HG03520 (cell line): ENCODE results near the gene DOLK.

Source experiments
- ATAC-seq: cut with Tn5 transposase; IDR thresholded peaks from one replicate; pipeline ENCODE4 v1.9.1; 2021; ENCODE audit warnings: mild to moderate bottlenecking, moderate library complexity; ENCODE audit not compliant: unreplicated experiment

The DOLK gene

DNA sequence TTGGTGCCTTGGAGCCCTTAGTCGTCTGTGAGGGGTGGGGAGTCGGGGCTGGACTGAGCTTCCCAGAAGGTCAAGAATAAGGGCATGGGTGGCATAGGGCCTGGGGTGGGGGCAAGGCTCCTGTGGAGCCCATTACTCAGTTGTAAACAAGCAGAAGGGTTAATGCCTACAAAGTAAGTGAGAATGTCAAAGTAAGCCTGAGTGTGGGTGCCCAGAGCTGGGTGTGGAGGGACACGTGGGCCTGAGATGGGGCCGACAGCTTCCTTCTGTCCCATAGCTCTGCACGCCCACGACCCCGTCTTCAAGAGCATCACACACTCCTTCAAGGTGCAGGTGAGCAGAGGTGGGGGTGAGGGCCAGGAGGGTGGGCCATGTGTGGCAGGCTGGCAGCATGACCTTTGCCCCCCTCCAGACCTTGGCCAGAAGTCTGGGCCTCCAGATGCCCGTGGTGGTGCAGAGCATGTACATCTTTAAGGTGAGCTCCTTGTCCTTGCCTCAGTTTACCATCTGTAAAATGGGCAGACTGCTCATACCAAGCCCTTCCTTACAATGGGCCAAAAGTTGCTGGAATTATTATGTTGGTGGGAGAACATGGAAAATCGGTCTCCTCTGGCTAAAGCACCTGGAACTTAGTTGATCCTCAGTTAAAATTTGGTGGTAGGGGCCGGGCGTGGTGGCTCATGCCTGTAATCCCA, 11.1 kb downstream of the DOLK start:
- ATAC-seq = no peak

DNA sequence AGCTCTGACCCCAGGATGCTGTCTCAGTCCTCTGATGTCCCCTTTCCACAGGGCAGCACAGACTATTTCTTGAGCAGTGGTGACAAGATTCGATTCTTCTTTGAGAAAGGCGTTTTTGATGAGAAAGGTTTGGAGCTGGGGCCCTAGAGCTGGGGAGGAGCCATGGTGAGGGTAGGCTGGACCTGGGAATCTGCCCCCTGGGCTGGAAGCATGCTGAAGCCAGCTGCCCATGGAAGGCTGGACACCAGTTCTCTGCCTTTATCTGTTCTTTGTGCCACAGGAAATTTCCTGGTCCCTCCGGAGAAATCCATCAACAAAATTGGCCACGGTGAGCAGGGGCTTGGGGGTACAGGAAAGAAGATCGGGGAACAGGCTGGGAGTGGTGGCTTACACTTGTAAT, 13.7 kb downstream of the DOLK start:
- no peak for ATAC-seq

DNA sequence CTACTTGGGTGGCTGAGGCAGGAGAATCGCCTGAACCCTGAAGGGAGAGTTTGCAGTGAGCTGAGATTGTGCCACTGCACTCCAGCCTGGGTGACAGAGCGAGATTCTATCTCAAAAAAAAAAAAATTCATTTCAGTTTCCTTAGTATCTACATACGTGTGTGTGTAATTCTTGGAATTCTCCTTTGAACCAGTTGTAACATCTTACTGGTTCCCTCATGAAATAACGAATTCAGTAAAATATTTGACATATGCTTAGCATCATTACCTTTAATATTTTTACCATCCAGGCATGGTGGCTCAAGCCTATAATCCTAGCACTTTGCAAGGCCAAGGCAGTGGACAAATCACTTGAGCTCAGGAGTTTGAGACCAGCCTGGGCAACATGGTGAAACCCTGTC, 17.8 kb downstream of the DOLK start:
- ATAC-seq = no peak

DNA sequence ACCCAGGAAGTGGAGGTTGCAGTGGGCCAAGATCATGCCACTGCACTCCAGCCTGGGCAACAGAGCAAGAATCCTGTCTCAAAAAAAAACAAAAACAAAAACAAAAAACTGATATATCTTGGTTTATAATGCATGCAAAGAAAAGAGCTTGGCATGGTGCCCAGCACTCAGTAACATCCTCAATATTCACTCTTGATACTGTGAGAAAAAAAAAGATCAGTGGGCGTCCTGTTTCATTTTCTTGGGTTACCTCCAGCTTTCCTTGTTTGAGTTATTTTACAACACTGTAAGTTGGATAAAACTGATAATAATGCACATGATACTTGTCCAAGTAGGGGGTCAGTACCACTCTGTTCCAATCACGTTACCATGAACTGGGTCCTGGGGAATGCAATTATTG, 18.8 kb downstream of the DOLK start:
- no peak for ATAC-seq

DNA sequence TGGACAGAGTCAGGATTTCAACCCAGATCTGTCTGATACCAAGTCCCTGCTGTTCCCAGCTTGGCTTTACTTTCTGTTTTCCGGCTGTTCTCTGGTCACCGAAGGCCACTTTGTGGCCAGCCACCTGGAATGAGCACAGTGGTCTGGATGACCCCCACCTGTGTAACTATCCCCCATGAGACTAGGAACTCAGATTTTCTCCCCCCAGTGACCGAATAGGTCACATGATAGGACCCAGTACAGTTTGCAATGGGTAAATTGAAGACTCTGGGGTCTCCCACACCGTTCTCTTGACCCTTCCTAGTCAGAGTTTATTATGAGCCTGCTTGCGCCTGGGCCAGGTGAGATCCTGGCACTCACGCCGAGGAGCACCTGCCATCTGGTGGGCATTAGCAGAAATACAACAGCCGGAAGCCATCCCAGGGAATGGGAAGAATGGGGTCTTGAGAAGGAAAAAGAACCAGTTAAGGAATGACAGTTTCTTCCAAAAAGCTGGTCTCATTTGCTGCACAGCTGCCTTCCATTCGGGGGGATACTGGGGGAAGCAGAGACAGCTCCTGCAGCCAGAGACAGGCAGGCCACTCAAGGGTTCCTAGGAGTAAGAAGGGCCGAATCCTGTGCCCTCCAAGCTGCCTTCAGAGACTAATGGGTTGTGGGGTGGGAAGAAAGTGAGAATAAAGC, 19.5 kb downstream of the DOLK start:
- ATAC-seq = no peak

DNA sequence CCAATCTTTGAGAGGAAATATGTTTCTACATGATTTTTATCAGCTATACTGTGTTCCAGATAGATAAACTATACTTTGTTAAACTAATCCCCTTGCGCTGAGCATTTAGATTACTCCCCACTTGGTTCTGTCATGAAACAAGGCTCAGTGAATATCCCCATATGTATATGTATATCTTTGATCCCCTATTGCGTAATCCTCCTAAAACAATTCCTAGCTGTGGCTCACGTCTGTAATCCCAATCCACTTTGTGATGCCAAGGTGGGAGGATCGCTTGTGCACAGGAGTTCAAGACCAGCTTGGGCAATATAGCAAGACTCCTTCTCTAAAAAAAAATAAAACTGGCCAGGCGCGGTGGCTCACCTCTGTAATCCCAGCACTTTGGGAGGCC, 23.9 kb downstream of the DOLK start:
- ATAC-seq = no peak

DNA sequence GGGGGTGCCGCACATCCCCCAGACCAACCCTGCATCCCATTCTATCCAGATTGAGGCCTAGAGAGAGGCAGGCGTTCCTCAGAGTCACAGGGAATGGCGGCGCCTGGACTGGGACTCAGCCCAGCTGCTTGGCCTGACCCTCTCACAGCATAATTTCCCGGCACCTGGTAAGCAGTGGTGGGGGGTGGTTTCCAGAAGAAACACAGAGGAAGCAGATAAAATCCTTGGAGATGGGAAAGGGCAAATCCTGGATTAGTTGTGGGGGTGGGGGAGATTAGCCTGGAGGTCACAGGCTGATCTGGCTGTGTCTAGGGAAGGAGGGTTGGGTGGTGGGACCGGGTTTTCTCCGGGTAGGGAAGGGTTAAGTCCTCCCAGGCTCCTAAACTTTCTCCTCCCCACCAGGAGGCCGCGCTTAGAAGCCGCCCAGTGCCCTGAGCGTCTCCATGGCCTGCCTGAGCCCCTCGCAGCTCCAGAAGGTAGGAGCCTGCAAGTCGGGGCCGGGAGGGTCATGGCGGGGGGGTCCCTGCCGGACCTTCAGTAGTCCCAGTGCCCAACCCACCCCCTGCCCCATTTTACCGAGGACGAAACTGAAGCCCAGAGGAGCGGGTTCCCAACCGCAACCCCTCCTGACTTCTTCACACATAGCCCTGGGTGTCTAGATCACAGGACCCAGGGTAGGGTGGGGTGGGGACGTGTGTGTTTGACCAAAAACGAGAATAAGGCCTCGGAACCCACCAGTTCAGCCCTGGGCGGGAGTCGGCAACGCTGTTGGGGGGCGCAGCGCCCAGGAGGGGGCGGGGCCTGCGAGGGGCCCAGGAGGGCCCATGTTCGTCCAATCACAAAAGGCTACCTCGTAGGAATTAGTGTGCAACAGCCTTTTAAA, 25.3 kb downstream of the DOLK start:
- ATAC-seq = no peak

DNA sequence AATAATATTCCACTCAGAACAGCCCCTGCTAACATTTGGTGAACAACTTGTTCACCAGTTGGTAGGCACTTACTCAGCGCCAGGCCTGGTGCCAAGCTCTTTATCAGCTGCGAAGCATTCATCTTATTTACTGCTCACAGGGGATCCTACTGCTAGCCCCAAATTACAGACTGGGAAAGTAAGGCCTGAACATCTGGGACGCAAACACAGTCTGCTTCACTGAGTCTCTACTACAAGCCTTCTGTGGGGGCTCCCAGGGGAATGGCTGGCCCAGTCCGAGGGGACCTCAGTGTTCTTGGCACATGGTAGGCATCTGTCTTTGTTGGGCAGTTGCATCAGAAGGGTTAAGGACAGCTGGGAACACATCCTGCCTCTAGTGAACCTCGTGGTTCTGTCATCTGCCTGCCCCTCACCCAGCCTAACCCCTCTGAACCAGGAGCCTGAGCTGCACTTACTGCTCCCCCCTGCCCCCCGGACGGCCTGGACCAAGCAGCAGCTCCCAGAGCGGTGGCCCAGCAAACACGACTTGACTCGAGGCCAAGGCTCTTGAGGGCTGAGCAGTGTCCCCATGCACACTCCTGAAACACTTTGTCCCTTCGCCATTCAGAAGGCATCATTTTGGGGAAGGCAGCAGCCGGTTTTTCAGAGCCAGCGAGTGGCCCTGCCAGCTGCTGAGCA, 26.9 kb downstream of the DOLK start, which contains the start of gene PHYHD1:
TSS of gene PHYHD1 (plus strand) at position 602 of the 678 bp plus-strand sequence. CDS start 1,342 bp downstream, outside the sequence.
- ATAC-seq = no peak

DNA sequence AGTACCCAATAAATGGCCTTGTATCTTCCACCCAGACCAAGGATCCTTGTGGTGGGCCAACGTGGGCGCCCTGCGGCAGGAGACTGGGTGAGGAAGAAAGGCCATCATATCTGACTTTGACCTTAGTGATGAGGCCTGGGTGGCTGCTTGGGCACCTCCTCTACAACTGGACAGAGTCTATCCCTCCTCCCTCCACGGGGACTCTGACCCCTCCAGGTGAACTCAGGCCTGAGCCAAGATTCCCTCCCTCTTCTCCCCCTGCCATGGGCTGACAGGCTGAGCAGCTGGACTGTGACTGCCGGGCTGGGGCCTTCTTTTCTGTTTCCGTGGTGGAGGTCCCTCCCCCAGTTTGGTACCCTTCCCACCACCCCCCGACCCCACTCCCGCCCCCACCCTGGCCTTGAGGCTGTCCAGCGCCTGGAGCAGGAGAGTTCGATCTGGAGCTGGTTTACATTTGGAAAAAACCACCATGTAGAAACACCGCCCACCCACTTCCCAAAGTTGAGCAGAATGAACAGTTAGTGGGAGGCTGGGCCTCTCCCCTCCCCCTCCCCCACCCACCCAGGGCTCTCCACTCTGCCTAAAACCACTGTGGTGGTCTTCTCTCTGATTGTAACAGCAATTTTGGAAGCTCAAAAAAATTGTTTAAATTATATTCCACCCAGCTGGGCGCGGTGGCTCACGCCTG, 27.9 kb downstream of the DOLK start:
- ATAC-seq = no peak

DNA sequence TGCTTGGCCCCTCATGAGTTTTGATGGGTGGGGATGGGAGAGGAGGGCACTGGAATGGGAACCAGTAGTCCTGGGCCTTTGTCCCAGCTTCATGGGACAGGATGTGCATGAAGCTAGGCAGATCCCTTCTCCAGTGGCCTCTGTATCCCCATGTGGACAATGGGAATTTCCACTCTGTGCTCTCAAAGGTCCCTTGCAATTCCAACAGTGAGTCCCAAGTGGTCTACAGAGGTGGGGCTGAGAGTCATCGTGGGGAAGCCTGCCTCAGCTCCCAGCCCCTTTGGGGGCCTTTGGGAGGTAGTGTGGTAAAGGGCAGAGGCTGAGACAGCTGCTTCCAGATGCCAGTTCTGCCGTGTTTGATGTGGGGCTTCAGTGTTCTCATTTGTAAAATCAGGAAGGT, 28.5 kb downstream of the DOLK start:
- ATAC-seq = no peak

DNA sequence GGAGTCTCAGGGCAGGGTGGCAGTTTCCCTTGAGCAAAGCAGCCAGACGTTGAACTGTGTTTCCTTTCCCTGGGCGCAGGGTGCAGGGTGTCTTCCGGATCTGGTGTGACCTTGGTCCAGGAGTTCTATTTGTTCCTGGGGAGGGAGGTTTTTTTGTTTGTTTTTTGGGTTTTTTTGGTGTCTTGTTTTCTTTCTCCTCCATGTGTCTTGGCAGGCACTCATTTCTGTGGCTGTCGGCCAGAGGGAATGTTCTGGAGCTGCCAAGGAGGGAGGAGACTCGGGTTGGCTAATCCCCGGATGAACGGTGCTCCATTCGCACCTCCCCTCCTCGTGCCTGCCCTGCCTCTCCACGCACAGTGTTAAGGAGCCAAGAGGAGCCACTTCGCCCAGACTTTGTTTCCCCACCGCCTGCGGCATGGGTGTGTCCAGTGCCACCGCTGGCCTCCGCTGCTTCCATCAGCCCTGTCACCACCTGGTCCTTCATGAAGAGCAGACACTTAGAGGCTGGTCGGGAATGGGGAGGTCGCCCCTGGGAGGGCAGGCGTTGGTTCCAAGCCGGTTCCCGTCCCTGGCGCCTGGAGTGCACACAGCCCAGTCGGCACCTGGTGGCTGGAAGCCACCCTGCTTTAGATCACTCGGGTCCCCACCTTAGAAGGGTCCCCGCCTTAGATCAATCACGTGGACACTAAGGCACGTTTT, 30.1 kb downstream of the DOLK start:
- no peak for ATAC-seq

DNA sequence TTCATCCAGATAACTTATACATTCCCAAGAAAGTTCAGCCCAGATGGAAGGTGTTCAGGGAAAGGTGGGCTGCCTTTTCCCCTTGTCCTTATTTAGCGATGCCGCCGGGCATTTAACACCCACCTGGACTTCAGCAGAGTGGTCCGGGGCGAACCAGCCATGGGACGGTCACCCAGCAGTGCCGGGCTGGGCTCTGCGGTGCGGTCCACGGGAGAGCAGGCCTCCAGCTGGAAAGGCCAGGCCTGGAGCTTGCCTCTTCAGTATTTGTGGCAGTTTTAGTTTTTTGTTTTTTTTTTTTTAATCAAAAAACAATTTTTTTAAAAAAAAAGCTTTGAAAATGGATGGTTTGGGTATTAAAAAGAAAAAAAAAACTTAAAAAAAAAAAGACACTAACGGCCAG, 30.7 kb downstream of the DOLK start:
- ATAC-seq = no peak

DNA sequence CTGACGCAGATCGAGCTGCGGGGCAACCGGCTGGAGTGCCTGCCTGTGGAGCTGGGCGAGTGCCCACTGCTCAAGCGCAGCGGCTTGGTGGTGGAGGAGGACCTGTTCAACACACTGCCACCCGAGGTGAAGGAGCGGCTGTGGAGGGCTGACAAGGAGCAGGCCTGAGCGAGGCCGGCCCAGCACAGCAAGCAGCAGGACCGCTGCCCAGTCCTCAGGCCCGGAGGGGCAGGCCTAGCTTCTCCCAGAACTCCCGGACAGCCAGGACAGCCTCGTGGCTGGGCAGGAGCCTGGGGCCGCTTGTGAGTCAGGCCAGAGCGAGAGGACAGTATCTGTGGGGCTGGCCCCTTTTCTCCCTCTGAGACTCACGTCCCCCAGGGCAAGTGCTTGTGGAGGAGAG, 31.2 kb downstream of the DOLK start:
- ATAC-seq = no peak

DNA sequence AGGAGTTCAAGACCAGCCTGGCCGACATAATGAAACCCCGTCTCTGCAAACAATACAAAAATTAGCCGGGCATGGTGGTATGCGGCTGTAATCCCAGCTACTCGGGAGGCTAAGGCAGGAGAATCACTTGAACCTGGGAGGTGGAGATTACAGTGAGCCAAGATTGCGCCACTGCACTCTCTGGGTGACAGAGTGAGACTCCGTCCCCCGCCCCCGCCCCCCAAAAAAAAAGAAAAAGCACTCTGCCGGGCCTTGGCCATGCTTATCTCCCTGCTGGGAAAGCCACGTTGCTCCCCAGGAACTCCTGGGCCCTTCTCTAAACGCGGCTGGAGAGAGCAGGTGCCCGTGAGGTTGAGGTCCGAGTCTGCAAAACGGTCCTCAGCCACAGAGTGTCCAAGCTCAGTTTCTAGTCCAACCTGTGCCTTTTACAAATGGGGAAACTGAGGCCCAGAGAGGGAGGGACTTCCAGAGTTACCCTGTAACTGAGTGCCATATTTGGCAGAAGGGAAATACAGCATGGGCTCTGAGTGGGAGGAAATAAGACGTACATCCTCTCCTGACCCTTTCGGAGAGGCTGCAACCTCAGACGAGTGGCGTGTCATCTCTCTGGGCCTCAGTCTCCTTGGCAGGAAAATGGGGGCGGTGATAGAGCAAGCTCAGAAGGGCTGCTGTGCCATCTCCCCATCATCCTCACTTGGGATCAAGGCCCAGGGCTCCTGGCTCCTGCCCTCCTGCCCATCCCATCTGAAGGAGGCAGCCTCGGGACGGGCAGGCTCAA, 33.2 kb downstream of the DOLK start:
- ATAC-seq = no peak

DNA sequence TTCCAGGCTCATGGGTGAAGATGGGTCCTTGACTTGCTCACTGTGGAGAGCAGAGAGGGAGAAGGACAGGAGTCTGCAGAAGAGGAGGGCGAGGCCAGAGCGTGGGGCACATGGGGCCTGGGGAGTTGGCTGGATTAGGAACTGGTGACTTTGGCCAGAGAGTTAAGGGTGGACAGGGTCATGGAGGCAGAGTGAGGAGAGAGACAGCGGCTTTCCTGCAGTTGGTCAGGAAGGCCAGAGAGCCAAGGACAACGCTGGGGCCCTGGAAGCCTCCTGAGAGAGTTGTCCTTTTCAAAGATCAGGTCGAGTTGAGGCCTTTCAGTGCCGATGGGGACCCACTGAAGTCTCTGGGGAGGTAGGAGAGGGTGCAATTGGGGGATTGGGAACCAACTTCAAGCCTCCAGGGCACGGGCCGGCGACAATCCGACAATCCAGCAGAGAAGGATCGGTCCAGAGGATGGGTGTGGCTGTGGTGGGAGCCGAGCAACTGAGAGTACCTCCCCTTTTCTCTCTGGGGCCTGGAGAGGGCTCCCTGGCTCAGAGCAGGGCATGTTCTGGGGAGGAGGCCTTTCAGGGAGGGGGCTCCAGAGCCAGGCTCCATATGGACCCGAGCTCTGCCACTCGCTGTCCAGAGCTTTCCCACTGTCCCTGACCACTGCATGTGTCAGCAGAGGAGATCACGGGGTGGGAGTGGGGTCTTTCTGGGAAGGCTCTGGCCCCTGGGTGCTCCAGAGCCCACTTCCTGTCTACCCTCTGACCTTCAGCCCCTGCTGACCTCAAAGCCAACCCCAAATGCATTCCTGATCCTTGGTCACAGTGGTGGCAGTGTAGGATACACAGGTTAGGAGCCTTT, 34.1 kb downstream of the DOLK start:
- ATAC-seq = no peak

DNA sequence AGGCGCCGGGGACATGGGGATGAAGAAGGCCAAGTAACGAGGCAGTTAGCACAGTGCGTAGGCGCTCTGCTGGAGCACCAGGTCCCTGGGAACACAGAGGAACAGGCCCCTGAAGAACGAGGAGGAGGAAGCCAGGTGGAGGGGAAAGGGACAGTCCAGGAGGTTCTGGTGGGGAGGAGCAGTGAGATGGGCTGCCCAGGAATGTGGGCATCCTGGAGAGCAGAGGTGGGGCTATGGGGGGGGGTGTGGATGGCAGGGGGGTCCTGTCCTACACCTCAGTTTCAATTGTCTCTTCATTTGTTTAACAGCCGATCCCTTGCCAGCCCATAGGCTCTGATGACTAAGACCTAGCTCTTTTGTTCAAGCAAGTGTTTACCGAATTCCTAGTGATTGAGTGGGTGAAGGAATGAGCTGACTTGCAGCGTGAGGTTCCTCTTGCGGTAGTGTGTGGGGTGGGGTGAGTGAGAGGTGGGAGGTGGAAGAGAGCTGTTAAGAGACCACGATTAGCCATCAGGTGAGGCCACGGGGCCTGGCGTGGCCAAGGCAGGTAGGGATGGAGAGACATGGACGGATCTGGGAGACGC, 35.0 kb downstream of the DOLK start:
- no peak for ATAC-seq

DNA sequence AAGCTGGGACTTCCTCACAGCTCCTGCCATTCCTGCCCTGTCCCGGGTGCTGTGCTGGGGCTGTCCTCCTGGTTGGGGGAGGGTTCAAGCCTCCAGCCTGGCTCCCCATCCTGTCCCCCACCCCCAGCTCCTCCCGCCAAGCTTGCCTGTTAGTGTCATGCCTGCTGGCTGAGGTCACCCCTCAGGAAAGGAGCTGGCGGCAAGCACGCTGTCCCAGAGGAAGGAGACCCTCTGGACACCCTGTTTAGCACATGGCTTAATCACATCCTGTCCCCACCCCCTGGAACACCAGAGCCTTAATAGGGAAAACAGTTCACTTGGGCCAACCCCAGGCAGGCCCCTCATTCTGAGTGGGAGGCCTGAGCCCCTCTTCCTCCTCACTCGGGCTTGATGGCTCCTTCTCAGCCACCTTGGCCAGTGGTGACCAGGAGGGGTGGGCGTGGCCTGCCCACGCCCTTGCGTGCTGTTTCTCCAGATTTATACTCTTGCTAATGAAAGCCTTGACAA, 35.8 kb downstream of the DOLK start:
- no peak for ATAC-seq

DNA sequence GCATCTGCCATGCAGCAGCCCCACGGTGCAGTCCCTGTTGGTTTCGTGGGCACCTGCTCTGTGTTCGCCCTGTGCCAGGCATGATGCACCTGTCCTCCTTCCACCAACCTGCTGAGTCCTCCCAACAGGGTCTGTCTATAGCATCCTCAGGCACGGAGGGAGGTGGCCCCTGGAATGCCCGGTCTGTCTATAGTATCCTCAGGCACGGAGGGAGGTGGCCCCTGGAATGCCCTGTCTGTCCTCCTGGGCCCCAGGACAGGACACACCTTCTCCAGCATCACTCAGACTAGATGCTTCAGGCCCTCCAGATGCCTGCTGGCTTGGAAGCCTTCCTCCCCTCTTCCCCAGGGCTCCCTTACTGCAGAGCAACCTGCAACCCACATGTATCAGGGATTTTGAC, 36.5 kb downstream of the DOLK start:
- ATAC-seq = no peak
